Daoy (cell line): ENCODE measurements around the gene LARP6. TPM values are rescaled to one million over a fixed set of nuclear protein-coding genes. Genes with fewer than 3 reads are reported as not detected.
"Not testable (repeated sequence)": the region's sequence is repeated elsewhere in the genome, so short reads cannot be mapped to it uniquely, and the experiment has no call there.

Experiments used
- DNase-seq: peaks from one replicate; pipeline ENCODE4 v3.0.0-alpha.2; 2015; ENCODE audit warnings: low read depth
- total RNA-seq: library from RNA; depleted of rRNA; stranded (reverse); fragments of >200 nt; shearing (Covaris generic); gene quantifications from 2 replicates; pipeline ENCODE4 v1.2.3, GENCODE V29; 2014

LARP6 gene
- total RNA-seq, 1 experiment from 2014 or later, result 42.2 TPM

DNA sequence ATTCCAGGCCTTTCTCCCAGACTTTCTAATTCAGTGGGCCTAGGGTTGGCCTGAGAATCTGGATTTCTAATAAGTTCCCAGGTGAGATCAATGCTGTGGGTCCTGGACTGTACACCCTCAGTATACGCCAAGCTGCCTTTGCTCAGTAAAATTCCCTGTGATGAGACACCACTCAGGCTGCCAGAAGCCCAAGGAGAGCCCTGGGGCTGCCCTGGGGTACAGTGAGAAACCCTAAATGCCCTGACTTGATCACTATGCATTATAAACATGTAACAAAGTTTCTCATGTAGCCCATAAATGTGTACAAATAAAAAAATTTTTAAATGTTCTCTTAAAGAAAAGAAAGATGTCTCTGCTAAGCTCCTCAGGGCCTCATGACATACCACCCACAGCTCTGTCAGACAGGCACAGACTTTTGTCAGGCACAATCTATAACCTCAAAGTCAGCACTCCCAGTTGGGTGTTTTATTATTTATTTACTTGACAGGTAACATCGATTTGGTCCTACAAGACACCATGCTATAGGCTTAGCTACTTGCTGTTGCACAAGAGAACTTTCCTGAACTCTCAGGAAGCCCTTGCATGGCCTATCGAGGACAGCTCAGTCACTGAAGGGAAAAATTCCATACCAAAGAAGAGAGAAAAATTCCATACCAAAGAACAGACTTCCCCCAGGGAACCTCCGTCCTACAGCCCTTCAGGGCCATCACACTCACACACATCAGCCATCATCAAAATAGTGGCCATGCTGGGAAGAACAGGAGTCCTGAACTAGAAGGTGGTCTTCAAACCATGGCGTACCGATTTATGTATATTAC is 22.7 kb downstream of the LARP6 start:
- DNase-seq, result no peak

DNA sequence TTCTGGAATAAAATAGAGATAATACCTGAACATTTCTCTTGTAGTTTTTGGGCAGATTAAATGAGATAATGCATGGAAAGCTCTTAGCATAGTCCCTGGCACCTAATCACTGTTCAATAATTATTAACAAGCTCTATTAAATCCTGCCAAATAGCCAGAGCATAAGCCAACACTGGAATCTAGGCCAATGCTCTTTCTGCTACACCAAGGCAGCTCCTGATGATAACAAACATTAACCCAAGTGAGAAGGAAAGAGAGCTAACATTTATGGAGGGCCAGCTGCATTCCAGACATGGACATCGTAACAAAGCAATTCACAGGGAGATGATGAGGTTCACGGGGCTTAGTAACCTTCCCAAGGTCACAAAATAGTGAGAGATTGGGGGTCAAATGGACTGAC is 23.3 kb downstream of the LARP6 start:
- DNase-seq, result no peak

DNA sequence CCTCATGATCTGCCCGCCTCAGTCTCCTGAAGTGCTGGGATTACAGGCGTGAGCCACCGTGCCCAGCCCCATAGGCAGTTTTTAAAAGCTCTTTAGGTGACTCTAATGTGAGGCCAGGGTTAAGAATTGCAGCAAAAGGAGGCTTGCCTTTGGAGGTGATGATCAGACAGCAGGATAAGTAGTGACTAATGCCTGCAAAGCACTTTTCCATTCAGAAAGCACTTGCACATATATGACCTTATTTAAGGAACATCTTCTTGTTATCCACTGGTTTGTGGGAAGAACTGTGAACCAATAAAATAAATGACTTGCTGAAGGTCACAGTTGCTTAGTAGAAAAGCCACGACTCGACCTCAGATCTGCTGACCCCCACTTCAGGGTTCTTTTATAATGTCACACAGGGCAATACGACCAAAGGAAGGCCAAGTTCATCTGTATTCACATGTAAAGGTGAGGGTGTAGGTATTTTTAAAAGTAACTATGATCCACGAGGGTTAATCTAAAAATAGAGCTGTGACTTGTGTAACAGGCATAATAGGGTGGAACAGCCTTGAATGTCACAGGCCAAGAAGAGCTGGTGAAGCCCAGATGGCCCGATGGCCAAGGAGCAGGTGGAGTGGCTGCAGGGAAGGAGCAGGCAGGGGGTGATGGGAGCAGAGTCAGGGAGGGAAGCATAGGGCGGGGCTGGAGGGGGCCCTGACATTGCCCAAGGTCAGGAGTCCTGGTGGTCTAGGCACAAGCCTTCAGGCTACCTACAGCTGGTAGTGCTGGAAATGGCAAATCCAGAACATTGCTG is 24.4 kb downstream of the LARP6 start:
- DNase-seq, result no peak

DNA sequence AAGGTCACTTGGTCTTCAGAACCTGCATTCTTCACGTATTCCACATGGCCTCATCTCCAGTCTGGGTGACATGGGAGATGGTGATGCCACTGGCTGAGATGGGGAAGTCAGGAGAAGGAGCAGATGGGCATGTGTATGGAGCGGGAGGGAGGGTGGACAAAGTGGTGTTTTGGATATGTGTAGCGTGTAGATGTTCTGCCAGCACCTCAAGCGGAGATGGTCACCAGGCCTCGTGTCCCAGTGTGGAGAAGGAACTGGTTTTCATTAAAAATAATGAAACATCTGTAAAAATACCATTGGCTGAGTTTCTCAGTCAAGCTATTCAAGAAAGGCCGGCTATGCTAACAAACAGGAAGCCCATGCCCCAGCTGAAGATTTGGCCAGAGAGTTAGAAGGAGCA is 26.2 kb downstream of the LARP6 start:
- DNase-seq, result no peak

DNA sequence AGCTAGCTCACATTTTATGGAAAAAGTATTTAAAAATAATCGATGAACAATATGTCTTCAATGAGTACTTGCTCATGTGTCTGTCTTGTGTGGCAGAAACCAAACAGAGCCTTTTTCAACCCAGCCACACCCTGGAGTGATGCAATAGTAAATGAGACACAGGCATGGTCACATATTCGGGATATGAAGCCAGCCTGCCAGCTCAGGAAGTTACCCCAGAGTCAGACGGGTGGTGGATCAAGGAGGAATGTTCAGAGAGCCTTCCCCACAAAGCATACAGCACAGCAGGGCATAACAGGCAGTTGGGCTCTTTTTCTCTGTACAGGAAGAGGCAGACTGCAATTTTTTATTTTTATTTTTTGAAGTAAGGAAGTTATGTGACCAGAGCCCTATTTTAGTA is 27.3 kb downstream of the LARP6 start:
- peak; percentile 72 for DNase-seq

DNA sequence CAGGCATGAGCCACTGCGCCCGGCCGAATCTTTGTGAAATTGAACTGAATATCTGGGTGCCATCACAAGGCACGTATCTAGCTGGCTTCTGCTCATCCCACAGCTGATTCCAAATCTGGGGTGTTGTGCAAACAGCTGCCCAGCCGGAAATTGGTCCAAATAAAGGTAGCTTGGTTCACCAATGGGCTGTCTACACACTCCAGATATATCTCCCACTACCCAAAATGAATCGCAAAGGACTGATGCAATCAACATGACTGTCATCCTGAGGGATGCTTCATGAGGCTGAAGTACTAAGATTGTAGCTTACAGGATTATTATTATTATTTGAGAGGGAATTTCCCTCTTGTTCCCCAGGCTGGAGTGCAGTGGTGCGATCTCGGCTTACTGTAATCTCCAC is 28.1 kb downstream of the LARP6 start:
- no peak for DNase-seq

DNA sequence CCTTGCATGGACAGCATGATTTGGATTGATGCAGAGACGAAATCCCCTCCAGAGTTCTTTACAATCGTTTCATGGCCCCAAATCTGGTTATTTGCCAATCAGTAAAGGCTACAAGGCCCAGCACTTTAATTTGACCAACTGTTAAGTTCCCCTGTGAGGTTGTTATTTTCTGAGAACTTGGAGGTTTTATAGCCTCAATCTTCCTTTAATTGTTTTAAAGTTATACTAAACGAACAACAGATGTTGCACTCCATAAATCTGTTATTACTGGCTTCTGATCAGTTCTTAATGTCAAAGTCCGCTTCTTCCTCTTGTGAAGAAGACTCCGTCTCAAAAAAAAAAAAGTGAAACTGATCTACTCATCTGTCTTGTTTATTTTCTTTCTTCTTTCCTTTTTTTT is 30.8 kb downstream of the LARP6 start:
- no peak for DNase-seq

DNA sequence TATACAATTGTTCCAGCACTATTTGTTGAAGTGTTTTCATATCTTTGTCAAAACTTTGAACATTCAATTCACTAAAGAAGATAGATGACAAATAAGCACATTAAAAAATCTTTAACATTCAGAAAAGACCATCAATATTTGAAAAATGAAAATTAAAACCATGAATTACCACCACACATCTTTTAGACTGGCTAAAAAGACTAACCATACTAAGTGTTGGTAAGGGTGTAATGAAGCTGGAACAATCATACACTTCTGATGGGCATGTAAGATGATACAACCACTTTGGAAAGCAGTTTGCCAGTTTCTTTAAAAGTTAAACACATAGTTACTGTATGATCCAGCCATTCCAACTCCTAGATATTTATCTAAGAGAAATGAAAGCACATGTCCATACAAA is 33.7 kb downstream of the LARP6 start:
- DNase-seq, result no peak

DNA sequence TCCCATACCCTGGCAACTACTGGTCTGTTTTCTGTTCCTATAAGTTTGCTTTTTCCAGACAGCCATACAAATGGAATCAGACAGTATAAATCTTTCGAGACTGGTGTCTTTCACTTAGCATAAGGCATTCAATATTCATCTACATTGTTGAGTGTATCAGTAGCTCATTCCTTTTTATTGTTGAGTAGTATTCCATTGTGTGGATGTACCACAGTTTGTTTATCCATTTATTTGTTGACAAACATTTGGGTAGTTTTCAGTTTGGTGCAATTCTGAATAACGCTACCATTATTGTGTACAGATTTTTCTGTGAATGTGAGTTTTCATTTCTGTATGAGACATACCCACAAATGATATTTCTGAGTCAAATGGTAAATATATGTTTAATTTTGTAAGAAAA is 35.4 kb downstream of the LARP6 start:
- DNase-seq, result no peak

DNA sequence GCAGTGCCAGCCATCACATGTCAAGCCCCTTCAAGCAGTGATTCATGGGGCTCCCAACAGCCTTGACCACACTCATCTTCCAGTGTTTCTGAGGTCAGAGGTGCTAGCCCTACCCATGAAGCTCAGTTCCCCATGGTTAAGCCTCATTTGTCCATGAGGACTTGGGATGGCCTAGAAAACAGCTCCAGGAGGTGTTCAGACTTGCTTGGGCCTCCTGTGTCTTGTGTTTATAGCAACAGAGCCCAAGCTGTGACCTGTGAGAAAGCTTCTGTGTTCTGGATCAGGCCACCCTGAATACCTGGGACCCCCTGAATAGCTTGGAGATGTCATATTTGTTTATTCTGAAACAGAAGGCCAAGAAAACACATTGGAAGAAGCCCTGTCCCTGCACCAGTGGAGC is 36.7 kb downstream of the LARP6 start:
- DNase-seq, result no peak

DNA sequence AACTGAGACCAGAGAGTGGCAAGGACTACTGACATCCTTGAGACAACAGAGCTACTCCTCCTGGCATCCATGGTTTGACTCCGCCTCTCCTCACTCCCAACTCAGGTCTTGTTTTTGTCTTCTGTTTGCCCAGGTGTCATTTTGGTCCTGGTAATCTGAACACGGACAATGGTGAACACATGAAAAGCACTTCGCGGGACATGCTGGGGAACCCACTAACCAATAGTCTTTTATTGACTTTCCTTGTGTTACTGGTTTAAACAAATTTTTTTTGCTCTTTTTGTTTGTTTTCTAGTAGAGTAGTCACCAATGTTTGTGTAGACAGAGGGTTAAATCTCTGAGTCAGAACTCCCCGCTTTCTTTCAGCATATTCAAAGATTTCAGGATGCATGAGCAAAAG is 38.4 kb downstream of the LARP6 start:
- no peak for DNase-seq

DNA sequence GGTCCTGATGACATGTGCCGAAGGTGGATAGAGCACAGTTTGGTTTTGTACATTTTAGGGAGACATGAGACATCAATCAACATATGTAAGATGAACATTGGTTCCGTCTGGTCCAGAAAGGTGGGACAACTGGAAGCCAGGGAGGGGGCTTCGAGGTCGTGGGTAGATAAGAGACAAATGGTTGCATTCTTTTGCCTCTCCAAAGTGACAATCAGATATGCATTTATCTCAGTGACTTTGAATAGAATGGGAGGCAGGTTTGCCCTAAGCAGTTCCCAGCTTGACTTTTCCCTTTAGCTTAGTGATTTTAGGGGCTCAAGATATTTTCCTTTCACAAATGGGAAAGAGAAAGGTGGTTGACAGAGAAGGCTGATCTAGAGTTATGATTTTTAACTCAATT is 38.9 kb downstream of the LARP6 start:
- DNase-seq, result not testable (repeated sequence)

DNA sequence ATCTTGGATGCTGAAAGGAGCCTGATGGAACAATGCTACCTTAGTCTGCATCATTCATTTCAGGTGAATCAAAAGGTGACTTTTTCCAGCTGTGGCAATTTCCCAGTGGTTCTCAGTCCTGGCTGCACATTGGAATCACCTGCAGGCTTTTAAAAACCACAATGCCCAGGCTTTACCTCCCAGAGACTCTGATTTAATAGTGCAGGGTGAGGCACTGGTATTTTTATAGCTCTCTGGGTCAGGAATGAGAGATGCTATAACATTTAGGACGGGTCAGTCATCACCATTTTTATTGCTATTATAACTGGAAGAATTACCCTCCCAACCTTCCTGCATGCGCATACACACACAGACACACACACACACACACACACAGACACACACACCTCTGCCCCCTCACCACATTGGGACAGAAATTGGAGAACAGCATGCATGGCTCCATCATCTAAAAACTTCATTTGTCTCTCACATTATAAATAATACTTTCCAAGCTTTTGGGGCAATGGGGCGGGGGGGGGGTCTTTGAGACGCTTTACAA is 41.1 kb downstream of the LARP6 start:
- DNase-seq, result no peak

DNA sequence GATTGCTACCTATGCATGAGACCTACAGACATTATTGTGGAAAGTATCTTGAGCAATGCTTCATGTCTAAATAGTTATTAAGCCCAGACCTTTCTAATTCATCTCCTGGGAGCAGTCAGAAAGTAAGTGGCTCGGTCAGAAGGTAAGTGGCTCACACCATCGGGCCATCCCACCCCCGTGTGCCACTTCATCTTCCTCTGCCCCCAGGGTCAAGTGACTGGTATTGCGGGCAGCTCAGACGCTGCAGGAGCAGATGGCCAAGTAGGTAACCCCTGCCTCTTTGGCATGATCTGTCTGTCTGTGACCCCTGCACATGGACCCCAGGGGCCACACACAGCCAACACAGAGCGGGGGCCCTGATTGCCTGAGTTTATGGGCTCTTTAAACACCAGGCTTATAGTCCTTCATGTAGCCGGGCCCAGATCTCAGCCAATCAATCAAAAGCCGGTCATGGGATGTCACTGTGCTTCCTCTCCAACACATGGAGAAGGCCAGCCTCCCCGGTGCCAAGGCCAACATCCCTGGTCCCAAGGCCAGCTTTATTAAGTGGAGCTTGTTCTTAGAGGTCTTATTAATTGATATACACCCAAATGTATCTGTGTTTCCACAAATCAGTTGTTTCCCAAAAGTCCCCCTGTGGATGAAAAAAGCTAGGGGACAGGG is 42.9 kb downstream of the LARP6 start:
- DNase-seq, result no peak

DNA sequence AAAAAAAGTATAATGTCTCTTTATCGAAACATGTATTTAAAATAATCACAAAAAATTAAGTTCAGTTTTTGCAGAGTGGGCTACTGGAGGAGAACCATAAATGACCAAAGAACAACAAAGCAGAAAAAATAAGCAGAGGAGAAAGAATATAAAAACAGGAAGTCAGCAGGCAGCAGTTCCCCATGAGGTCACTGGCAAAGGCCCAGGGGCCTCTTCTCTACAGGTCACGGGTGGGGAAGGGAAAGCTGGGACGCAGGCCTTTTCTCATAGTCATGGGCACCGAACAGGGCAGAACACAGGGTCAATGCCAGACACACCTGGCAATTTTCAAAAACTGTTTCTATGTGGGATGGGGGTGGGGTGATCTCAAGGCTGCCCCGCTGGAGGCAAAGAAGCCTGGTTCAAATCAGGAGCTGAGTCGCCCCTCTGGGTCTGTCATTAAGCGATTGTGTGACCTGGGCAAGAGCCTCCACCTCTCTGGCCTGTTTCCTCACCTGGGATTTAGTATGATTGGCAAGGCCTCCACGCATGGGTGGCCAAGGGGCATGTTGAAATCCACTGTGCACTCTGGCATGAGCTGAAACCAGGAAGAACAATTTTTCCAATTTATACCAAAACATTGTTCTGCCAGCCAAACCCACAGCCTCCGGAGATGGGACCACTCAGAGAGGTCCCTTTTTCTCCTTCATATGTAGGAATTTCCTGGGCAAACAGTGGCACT is 46.8 kb downstream of the LARP6 start:
- DNase-seq, result no peak

DNA sequence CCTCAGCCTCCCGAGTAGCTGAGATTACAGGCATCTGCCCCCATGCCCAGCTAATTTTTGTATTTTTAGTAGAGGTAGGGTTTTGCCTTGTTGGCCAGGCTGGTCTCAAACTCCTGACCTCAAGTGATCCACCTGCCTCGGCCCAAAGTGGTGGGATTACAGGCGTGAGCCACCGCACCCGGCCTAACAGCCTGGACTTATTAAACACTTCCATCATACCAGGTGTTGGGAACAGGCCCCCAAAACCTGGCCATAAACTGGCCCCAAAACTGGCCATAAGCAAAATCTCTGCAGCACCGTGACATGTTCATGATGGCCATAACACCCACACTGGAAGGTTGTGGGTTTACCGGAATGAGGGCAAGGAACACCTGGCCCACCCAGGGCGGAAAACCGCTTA is 49.6 kb downstream of the LARP6 start:
- not testable (repeated sequence) for DNase-seq

DNA sequence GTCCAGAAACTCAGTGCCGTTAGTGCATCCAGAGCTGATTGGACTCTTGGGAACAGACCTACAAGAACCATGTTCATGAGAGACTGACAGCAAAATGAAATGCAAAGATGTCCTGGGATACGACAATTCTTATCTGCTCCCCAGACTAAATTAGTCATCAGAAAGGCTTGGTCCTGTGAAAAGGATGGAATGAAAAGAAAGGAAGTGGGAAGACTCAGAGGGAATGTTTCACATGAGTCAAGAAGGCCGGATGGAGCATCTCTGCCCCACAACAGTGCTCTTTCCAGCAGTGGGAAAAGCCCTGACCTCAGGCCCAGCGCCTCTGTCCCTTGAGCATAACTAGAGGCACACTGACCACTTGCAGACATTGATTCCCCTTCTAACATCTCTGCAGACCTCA is 51.3 kb downstream of the LARP6 start:
- DNase-seq, result peak; percentile 75

DNA sequence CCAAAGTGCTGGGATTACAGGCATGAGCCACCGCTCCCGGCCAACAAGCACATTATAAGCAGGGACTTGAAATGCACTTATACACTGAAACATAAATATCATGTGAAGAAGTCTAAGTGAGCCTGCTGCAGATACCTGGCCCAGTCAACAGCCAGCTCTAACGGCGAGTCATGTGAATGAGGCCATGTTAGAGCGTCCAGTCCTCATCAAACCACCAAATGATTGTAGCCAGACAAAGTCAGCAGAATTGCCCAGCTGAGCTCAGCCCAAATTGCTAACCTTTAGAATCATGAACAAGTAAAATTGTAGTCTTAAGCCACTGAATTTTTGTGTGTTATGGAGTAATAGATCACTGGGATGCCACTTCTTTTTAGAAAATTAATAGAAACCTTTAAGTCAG is 52.8 kb downstream of the LARP6 start:
- no peak for DNase-seq

DNA sequence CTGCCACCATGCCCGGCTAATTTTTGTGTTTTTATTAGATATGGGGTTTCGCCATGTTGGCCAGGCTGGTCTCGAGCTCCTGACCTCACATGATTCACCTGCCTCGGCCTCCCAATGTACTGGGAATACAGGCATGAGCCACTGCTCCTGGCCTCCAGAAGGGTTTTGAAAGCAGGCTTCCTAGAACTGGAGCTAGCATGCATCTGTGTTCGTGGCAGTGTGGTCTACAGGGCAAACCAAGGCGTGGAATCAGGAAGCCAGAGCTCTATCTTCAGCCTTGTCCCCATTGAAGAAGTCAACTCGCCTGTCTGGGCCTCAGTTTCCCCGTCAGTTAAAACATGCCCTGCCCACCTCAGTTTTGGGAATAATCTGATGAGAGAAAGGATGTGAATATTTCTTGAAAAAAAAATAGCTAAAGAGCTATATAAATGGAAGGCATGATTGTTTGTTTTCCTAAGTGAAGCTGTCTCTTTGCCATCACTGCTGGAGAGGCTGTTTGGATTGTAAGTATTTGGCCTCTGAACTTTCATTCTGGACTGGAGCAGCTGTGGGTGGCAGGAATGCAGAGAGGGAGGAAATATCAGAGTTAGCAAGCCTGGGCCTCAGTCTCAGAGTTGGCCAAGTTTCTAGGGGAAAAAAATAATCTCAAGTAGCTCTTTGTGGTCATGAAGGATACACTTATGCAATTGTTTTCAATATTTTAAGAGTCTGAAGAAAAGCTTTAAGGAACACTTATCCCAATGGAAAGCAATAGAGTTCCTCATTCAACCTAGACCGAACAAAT is 54.1 kb downstream of the LARP6 start:
- peak; percentile 60 for DNase-seq

DNA sequence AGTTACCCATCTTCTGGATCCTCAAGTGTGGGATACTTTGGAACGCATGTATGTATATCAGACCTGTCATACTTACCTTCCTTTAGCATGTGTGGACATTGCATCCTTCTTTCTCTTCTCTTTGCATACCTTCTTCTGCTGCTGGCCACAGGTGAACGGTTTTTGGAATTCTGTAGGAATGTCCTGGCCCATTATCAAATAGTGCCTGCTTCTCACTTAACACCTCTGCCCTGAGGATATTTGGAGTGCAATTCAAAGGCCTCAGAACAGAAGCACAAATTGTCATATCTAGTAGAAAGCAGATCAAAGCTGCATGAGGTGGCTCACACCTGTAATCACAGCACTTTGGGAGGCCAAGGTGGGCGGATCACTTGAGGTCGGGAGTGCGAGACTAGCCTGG is 56.5 kb downstream of the LARP6 start:
- DNase-seq, result no peak
